A549 (cell line): ENCODE measurements around the gene CX3CL1. TPM values are rescaled to one million over a fixed set of nuclear protein-coding genes. Genes with fewer than 3 reads are reported as not detected.

ENCODE experiments used
- ATAC-seq, 2 experiments: fragments of 200-7000 bp in 1 of 2; fragments of >200 bp in 1 of 2; cut with Nextera tagmentation in 1 of 2; cut with Tn5 transposase in 1 of 2; 3 replicates each; pipeline versions ENCODE4 v1.8.0 to v1.9.1; 2018 to 2020; ENCODE audit warnings: mild to moderate bottlenecking in 1 of 2, moderate library complexity in 1 of 2
- CTCF ChIA-PET: fragments of 300-600 bp; sonication (Branson Sonifier 250); formaldehyde crosslinking; extraction: SDS; loops from one replicate; lab custom pipeline; 2021; ENCODE audit warnings: antibody characterized with exemption, inconsistent platforms; lab: Yijun Ruan, JAX
- POLR2A ChIA-PET: fragments of 350-600 bp; formaldehyde crosslinking; extraction: SDS; loops from one replicate; lab custom pipeline; 2021; ENCODE audit warnings: antibody characterized with exemption, inconsistent platforms; lab: Yijun Ruan, JAX
- DNase-seq, 2 experiments: peaks; one replicate each; pipeline versions ENCODE4 v3.0.0 to v3.0.0-alpha.2; 2011 to 2016; ENCODE audit warnings: low read depth in 1 of 2, low spot score in 1 of 2
- FAIRE-seq: peaks from 2 replicates; lab custom pipeline; 2011; peaks lifted over from hg19 to GRCh38; lab: Jason Lieb, UNC
- H3K27ac ChIP-seq, 2 experiments: fragments of >200 bp; sonication (Bioruptor Twin); formaldehyde crosslinking; 3 replicates each; pipeline ENCODE4 v1.5.1; 2016 to 2017
- H3K4me1 ChIP-seq: fragments of >200 bp; sonication (Bioruptor Twin); formaldehyde crosslinking; 3 replicates; pipeline ENCODE4 v1.6.1; 2016
- H3K4me2 ChIP-seq: fragments of >200 bp; sonication (Bioruptor Twin); formaldehyde crosslinking; 3 replicates; pipeline ENCODE4 v1.6.1; 2016
- H3K4me3 ChIP-seq: fragments of >200 bp; sonication (Bioruptor Twin); formaldehyde crosslinking; 3 replicates; pipeline ENCODE4 v1.5.1; 2016
- H3K9me3 ChIP-seq: fragments of >200 bp; sonication (Bioruptor Twin); formaldehyde crosslinking; 3 replicates; pipeline ENCODE4 v1.6.1; 2016
- CBX2 ChIP-seq: fragments of 200-600 bp; sonication (generic); IDR thresholded peaks from 2 replicates; pipeline ENCODE4 v1.6.1; 2016; ENCODE audit warnings: low read depth, mild to moderate bottlenecking, borderline replicate concordance
- CBX8 ChIP-seq: fragments of 200-600 bp; sonication (generic); IDR thresholded peaks from 2 replicates; pipeline ENCODE4 v1.6.1; 2016
- CEBPB ChIP-seq, 2 experiments: fragments of >200 bp in 1 of 2; sonication (Bioruptor Twin) in 1 of 2; formaldehyde crosslinking in 1 of 2; IDR thresholded peaks; 2 replicates each; pipeline ENCODE4 v1.6.1; 2012 to 2016
- EHMT2 ChIP-seq: fragments of 200-600 bp; sonication (generic); IDR thresholded peaks from 2 replicates; pipeline ENCODE4 v1.6.1; 2016; ENCODE audit warnings: antibody characterized with exemption, low read depth, mild to moderate bottlenecking, moderate library complexity
- FOSB ChIP-seq: fragments of 250-450 bp; sonication (Bioruptor Pico); IDR thresholded peaks from 2 replicates; pipeline ENCODE4 v1.5.0; 2020; ENCODE audit warnings: mild to moderate bottlenecking, moderate library complexity
- HOXB5 ChIP-seq: fragments of 250-450 bp; sonication (Bioruptor Pico); IDR thresholded peaks from 2 replicates; pipeline ENCODE4 v1.5.0; 2020; ENCODE audit warnings: mild to moderate bottlenecking, moderate library complexity
- KDM1A ChIP-seq: fragments of 200-600 bp; sonication (generic); IDR thresholded peaks from 2 replicates; pipeline ENCODE4 v1.6.1; 2016; ENCODE audit warnings: low read depth, mild to moderate bottlenecking
- MAFK ChIP-seq: fragments of 450-650 bp; IDR thresholded peaks from 2 replicates; pipeline ENCODE4 v1.6.1; 2014; ENCODE audit not compliant: partially characterized antibody
- MYC ChIP-seq: IDR thresholded peaks from 2 replicates; pipeline ENCODE4 v1.6.1; 2012; ENCODE audit warnings: mild to moderate bottlenecking, inconsistent platforms, low read length, improper control_type of control experiment, borderline replicate concordance
- POLR2A ChIP-seq: IDR thresholded peaks from 2 replicates; pipeline ENCODE4 v1.6.1; 2012; ENCODE audit warnings: mild to moderate bottlenecking, low read length
- RAD21 ChIP-seq, 2 experiments: fragments of >200 bp in 1 of 2; sonication (Bioruptor Twin) in 1 of 2; formaldehyde crosslinking in 1 of 2; IDR thresholded peaks in 1 of 2; conservative IDR thresholded peaks in 1 of 2; 2 replicates in 1 of 2; 3 replicates in 1 of 2; pipeline ENCODE4 v1.6.1; 2012 to 2018; ENCODE audit warnings: inconsistent platforms in 1 of 2
- RFX5 ChIP-seq: fragments of 450-650 bp; IDR thresholded peaks from 2 replicates; pipeline ENCODE4 v1.7.1; 2014; ENCODE audit warnings: antibody characterized with exemption, mild to moderate bottlenecking, moderate library complexity
- SREBF2 ChIP-seq: fragments of 450-650 bp; IDR thresholded peaks from 2 replicates; pipeline ENCODE4 v1.6.1; 2014; ENCODE audit warnings: mild to moderate bottlenecking, moderate library complexity
- ZC3H11A ChIP-seq: fragments of 450-650 bp; IDR thresholded peaks from 2 replicates; pipeline ENCODE4 v1.6.1; 2014; ENCODE audit warnings: antibody characterized with exemption, mild to moderate bottlenecking
- ZNF302 ChIP-seq: fragments of 250-450 bp; sonication (Bioruptor Pico); IDR thresholded peaks from 2 replicates; pipeline ENCODE4 v1.9.0; 2021; ENCODE audit warnings: inconsistent platforms, mild to moderate bottlenecking, moderate library complexity
- WGBS: methylation state at CpG from one replicate; pipeline ENCODE4 v1.1.6; 2017; ENCODE audit errors: missing lambda C conversion rate; 5-methylcytosine and 5-hydroxymethylcytosine counted together
- polyA plus RNA-seq, 4 experiments: library from polyadenylated mRNA; depleted of rRNA in 3 of 4; stranded (reverse); fragments of >200 nt; fragmentation: RNase III in 1 of 4; extraction: RNeasy Plus Mini Kit Qiagen cat#74134 plus additional on column Dnase treatment in 1 of 4; gene quantifications; 2 replicates in 3 of 4; 3 replicates in 1 of 4; pipeline ENCODE4 v1.2.3, GENCODE V29; 2011 to 2017
- TF ChIP-seq, protein P1 (sequence below): IDR thresholded peaks from 2 replicates; pipeline ENCODE4 v1.6.1; 2012
- TF ChIP-seq, protein P2 (sequence below): fragments of 450-650 bp; IDR thresholded peaks from 2 replicates; pipeline ENCODE4 v1.6.1; 2014; ENCODE audit warnings: antibody characterized with exemption
- TF ChIP-seq, protein P3 (sequence below): IDR thresholded peaks from 2 replicates; pipeline ENCODE4 v1.6.1; 2012
- TF ChIP-seq, protein P4 (sequence below): fragments of 150-350 bp; IDR thresholded peaks from 2 replicates; pipeline ENCODE4 v1.6.1; 2014; ENCODE audit warnings: low read depth, mild to moderate bottlenecking, low read length
- TF ChIP-seq, protein P5 (sequence below): fragments of 250-450 bp; sonication (Bioruptor Pico); IDR thresholded peaks from 2 replicates; pipeline ENCODE4 v1.5.0; 2020; ENCODE audit warnings: low read depth, mild to moderate bottlenecking, moderate library complexity
- TF ChIP-seq, protein P6 (sequence below): fragments of 250-450 bp; sonication (Bioruptor Pico); IDR thresholded peaks from 2 replicates; pipeline ENCODE4 v1.5.0; 2021; ENCODE audit warnings: mild to moderate bottlenecking, moderate library complexity, borderline replicate concordance
- TF ChIP-seq, protein P7 (sequence below): fragments of >200 bp; sonication (Bioruptor Twin); formaldehyde crosslinking; IDR thresholded peaks from 3 replicates; pipeline ENCODE4 v1.6.1; 2016

The CX3CL1 gene
- polyA plus RNA-seq, 2 of the 4 experiments (the other 2 are of a cell fraction), result 0.08 to 0.10 TPM

DNA sequence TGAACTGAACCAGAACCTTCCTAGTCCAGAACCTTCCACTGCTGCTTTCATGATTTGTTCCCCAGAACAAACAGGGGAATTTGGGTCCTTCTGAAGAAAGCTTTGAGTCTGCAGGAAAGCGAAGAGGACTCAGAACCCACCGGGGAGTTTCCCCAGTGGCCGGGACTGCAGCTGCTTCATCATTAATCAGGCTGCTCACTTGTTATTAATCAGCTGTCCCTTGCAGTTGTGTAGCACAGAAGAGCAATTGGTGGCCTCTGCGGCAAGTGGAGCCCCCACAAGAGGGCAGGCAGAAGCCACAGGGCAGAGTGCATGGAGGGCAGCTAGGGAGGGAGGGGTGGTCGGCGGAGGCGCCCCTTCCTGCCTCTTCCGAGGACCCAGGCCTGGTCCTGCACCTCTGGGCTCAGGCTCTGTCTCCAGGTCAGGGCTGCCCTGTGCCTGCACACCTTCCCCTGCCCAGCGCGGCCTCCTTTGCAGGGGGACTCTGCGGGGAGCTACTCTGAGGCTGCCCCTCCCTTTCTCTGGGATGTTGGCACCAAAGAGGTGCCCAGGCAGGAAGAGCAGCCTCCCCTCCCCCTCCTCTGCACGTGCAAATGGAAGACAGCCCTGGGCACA is 39.2 kb downstream of the CX3CL1 start:
- no peak overlapping the region for H3K27ac ChIP-seq
- H3K4me3 ChIP-seq, result no peak overlapping the region
- TF ChIP-seq, protein P1, sequence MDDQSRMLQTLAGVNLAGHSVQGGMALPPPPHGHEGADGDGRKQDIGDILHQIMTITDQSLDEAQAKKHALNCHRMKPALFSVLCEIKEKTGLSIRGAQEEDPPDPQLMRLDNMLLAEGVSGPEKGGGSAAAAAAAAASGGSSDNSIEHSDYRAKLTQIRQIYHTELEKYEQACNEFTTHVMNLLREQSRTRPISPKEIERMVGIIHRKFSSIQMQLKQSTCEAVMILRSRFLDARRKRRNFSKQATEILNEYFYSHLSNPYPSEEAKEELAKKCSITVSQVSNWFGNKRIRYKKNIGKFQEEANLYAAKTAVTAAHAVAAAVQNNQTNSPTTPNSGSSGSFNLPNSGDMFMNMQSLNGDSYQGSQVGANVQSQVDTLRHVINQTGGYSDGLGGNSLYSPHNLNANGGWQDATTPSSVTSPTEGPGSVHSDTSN, result no peak
- TF ChIP-seq, all 56 proteins: peak for 0
- no peaks in the 10 kb centered on the region for H3K4me1 ChIP-seq
- no peak overlapping the region for H3K4me2 ChIP-seq
- WGBS, result 69% methylated on average over 10 of the region's 12 CpGs
- DNase-seq (no peak), ATAC-seq (no peak), FAIRE-seq (no peak)
- H3K9me3 ChIP-seq, result no peaks in the 10 kb centered on the region
- ChIA-PET CTCF (interaction anchor here (0.6 to 16.7 kb wide), 5 partner anchors 11 to 106 kb away, joined by 3 to 709 read pairs (median 3); partner anchors contain the start of gene CX3CL1), POLR2A (no interaction called here)

DNA sequence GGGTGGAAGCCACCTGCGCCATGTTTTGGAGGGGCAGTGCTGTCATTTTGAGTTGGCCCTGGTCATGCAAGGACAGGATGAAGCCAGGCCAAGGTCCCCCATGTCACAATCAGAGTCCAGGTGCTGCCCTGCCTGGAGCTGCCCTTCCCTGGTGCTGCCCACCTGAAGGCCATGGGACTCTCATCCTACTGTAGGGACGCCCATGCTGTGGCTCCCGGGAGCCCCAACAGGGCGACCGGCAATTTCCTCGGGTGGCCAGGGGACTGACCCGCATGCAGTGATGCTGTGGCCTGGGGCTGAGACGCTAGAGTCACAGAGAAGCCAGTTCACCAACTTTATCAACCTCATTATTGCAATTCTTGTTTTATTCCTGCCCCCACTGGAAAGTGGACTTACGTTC is 40.3 kb downstream of the CX3CL1 start:
- no peak overlapping the region for H3K27ac ChIP-seq
- no peak overlapping the region for H3K4me2 ChIP-seq
- 77% methylated on average over 9 of the region's 9 CpGs for WGBS
- no peak for FAIRE-seq
- TF ChIP-seq FOSB (no peak), ZC3H11A (no peak), RFX5 (no peak), MAFK (no peak), KDM1A (no peak), CBX8 (no peak)
- TF ChIP-seq, protein P2, sequence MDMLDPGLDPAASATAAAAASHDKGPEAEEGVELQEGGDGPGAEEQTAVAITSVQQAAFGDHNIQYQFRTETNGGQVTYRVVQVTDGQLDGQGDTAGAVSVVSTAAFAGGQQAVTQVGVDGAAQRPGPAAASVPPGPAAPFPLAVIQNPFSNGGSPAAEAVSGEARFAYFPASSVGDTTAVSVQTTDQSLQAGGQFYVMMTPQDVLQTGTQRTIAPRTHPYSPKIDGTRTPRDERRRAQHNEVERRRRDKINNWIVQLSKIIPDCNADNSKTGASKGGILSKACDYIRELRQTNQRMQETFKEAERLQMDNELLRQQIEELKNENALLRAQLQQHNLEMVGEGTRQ, result no peak
- peaks cover 5% of the 10 kb centered on the region for H3K4me1 ChIP-seq
- DNase-seq, result no peak
- H3K4me3 ChIP-seq, result no peak overlapping the region
- CTCF ChIA-PET, result interaction anchor here (1.2 to 16.7 kb wide), 5 partner anchors 8 to 107 kb away, joined by 3 to 709 read pairs (median 5); partner anchors contain the start of gene CCL17
- H3K9me3 ChIP-seq, result no peaks in the 10 kb centered on the region
- POLR2A ChIA-PET, result no interaction called here
- no peak for ATAC-seq

DNA sequence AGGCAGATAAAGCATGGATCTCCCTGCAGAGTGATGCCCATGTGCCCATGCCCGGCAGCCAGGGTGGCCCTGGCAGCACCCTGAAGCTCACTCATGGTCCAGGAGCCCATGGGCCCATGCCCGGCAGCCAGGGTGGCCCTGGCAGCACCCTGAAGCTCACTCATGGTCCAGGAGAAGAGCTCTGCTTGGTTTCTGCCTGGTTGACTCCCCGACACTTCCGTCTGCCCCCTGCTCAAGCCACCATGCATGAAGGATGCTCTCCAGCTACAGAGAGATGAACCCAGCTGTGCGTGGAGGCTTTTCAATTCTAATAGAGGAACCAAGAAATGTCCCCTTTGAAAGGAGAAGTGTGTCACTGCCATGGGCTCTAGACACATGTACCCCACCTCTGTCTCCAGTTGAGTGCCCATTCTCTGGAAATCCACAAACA is 41.0 kb downstream of the CX3CL1 start:
- no peak overlapping the region for H3K4me3 ChIP-seq
- no peaks in the 10 kb centered on the region for H3K9me3 ChIP-seq
- CTCF ChIA-PET, result interaction anchor here (1.2 to 16.7 kb wide), 7 partner anchors 9 to 108 kb away, joined by 3 to 709 read pairs (median 3); partner anchors contain the start of gene CCL17
- H3K4me2 ChIP-seq, result no peak overlapping the region
- H3K27ac ChIP-seq, result no peak overlapping the region
- WGBS, result 76% methylated on average over 4 of the region's 5 CpGs
- H3K4me1 ChIP-seq, result peaks cover 12% of the 10 kb centered on the region
- FAIRE-seq (no peak), DNase-seq (no peak), ATAC-seq (no peak)
- POLR2A ChIA-PET, result no interaction called here
- TF ChIP-seq, protein P3, sequence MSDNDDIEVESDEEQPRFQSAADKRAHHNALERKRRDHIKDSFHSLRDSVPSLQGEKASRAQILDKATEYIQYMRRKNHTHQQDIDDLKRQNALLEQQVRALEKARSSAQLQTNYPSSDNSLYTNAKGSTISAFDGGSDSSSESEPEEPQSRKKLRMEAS, result no peak
- no peak for TF ChIP-seq MYC
- no peak for TF ChIP-seq RFX5
- TF ChIP-seq, protein P4, sequence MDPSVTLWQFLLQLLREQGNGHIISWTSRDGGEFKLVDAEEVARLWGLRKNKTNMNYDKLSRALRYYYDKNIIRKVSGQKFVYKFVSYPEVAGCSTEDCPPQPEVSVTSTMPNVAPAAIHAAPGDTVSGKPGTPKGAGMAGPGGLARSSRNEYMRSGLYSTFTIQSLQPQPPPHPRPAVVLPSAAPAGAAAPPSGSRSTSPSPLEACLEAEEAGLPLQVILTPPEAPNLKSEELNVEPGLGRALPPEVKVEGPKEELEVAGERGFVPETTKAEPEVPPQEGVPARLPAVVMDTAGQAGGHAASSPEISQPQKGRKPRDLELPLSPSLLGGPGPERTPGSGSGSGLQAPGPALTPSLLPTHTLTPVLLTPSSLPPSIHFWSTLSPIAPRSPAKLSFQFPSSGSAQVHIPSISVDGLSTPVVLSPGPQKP, result no peak
- TF ChIP-seq, protein P5, sequence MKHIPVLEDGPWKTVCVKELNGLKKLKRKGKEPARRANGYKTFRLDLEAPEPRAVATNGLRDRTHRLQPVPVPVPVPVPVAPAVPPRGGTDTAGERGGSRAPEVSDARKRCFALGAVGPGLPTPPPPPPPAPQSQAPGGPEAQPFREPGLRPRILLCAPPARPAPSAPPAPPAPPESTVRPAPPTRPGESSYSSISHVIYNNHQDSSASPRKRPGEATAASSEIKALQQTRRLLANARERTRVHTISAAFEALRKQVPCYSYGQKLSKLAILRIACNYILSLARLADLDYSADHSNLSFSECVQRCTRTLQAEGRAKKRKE (CRISPR knock-in tag), result no peak
- no peak for TF ChIP-seq POLR2A
- no peak for TF ChIP-seq CBX2
- no peak for TF ChIP-seq HOXB5 (CRISPR knock-in tag)
- TF ChIP-seq ZNF302, result no peak
- TF ChIP-seq EHMT2, result no peak
- TF ChIP-seq SREBF2, result no peak
- no peak for TF ChIP-seq MAFK
- TF ChIP-seq, protein P1, result no peak
- TF ChIP-seq, protein P6, sequence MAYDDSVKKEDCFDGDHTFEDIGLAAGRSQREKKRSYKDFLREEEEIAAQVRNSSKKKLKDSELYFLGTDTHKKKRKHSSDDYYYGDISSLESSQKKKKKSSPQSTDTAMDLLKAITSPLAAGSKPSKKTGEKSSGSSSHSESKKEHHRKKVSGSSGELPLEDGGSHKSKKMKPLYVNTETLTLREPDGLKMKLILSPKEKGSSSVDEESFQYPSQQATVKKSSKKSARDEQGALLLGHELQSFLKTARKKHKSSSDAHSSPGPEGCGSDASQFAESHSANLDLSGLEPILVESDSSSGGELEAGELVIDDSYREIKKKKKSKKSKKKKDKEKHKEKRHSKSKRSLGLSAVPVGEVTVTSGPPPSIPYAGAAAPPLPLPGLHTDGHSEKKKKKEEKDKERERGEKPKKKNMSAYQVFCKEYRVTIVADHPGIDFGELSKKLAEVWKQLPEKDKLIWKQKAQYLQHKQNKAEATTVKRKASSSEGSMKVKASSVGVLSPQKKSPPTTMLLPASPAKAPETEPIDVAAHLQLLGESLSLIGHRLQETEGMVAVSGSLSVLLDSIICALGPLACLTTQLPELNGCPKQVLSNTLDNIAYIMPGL (CRISPR knock-in tag), result no peak
- no peak for TF ChIP-seq RAD21 (conservative IDR thresholded peaks at IDR 0.05 in 1 of 2, IDR thresholded peaks at IDR 0.05 in 1 of 2)
- TF ChIP-seq, protein P7, sequence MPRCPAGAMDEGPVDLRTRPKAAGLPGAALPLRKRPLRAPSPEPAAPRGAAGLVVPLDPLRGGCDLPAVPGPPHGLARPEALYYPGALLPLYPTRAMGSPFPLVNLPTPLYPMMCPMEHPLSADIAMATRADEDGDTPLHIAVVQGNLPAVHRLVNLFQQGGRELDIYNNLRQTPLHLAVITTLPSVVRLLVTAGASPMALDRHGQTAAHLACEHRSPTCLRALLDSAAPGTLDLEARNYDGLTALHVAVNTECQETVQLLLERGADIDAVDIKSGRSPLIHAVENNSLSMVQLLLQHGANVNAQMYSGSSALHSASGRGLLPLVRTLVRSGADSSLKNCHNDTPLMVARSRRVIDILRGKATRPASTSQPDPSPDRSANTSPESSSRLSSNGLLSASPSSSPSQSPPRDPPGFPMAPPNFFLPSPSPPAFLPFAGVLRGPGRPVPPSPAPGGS, result no peak
- TF ChIP-seq KDM1A, result no peak
- no peak for TF ChIP-seq CEBPB (IDR thresholded peaks at IDR 0.05)
